ENCODE measurements around the gene OR7D2.

OR7D2 gene

GRCh38 chr19:9155591-9155990 lies 23.2 kb upstream of the OR7D2 start:
- TF ChIP-seq, protein P1, sequence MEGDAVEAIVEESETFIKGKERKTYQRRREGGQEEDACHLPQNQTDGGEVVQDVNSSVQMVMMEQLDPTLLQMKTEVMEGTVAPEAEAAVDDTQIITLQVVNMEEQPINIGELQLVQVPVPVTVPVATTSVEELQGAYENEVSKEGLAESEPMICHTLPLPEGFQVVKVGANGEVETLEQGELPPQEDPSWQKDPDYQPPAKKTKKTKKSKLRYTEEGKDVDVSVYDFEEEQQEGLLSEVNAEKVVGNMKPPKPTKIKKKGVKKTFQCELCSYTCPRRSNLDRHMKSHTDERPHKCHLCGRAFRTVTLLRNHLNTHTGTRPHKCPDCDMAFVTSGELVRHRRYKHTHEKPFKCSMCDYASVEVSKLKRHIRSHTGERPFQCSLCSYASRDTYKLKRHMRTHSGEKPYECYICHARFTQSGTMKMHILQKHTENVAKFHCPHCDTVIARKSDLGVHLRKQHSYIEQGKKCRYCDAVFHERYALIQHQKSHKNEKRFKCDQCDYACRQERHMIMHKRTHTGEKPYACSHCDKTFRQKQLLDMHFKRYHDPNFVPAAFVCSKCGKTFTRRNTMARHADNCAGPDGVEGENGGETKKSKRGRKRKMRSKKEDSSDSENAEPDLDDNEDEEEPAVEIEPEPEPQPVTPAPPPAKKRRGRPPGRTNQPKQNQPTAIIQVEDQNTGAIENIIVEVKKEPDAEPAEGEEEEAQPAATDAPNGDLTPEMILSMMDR (IDR thresholded peaks at IDR 0.05; ENCODE audit: low read depth, low read length, missing control alignments), result no peak
- Histone ChIP-seq H3K27me3 (replicated peaks) (no peaks in the 10 kb centered on the region), H3K4me3 (ENCODE audit: low read depth, low read length) (no peak overlapping the region), H3K27ac (no peak overlapping the region), H3K36me3 (replicated peaks) (peaks cover 37% of the 10 kb centered on the region)
- in situ Hi-C loops (cut with HindIII; ENCODE audit: low pct_ligation_motif_present, low sequenced_read_pairs), result no loop called here
- DNase-seq, result no peak

DNA sequence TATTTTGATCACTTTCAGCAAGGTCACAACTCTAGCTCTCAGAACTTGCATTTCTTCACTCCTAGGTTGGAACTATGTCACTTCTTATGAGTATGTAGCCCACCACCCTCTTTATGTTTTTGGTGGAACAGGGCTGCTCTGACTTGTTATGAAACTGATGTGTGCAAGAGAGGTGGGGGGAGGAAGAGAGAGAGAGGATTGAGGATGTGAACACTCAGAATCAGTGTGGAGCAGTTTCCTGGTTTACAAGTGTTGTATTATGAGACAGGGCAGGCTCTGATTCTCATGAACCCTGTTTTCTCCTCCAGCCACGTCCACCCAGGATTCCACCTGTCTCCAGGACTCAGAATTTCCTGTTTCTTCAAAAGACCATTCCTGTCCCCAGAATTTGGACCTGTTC lies 22.5 kb upstream of the OR7D2 start:
- Histone ChIP-seq H3K36me3 (replicated peaks) (peaks cover 45% of the 10 kb centered on the region), H3K4me3 (ENCODE audit: low read depth, low read length) (no peak overlapping the region), H3K27me3 (replicated peaks) (no peaks in the 10 kb centered on the region), H3K27ac (no peak overlapping the region)
- no peak for DNase-seq
- TF ChIP-seq, protein P1 (IDR thresholded peaks at IDR 0.05; ENCODE audit: low read depth, low read length, missing control alignments), result no peak
- in situ Hi-C loops (cut with HindIII; ENCODE audit: low pct_ligation_motif_present, low sequenced_read_pairs), result no loop called here

DNA sequence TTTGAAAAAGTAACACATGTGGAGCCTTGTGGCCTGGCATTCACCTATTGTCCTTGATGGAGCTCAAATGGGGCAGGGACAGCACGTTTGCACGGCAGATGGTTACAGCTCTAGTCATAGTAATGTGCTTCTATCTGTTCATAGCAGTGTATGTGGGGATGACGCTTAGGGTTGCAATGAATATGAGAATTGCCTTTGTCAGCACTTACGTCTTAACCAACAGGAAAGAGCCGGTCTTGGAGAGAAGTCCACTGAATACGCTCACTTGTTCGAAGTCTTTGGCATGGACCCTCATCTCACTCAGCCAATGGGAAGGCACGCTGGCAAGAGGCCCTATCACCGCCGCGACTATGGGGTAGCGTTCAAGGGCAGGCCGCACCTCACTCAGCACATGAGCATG lies 18.9 kb upstream of the OR7D2 start:
- TF ChIP-seq, protein P1 (IDR thresholded peaks at IDR 0.05; ENCODE audit: low read depth, low read length, missing control alignments), result no peak
- Histone ChIP-seq H3K27me3 (replicated peaks) (no peaks in the 10 kb centered on the region), H3K27ac (no peak overlapping the region), H3K4me3 (ENCODE audit: low read depth, low read length) (no peak overlapping the region), H3K36me3 (replicated peaks) (peaks cover 71% of the 10 kb centered on the region)
- DNase-seq, result no peak
- in situ Hi-C loops (cut with HindIII; ENCODE audit: low pct_ligation_motif_present, low sequenced_read_pairs), result no loop called here

GRCh38 chr19:9161427-9161826 lies 17.4 kb upstream of the OR7D2 start:
- in situ Hi-C loops (cut with HindIII; ENCODE audit: low pct_ligation_motif_present, low sequenced_read_pairs), result no loop called here
- DNase-seq, result no peak
- Histone ChIP-seq H3K27ac (no peak overlapping the region), H3K36me3 (replicated peaks) (peaks cover 71% of the 10 kb centered on the region), H3K27me3 (replicated peaks) (no peaks in the 10 kb centered on the region), H3K4me3 (ENCODE audit: low read depth, low read length) (no peak overlapping the region)
- TF ChIP-seq, protein P1 (IDR thresholded peaks at IDR 0.05; ENCODE audit: low read depth, low read length, missing control alignments), result no peak

GRCh38 chr19:9165261-9165660 lies 13.5 kb upstream of the OR7D2 start:
- Histone ChIP-seq H3K27ac (no peak overlapping the region), H3K36me3 (replicated peaks) (peaks cover 37% of the 10 kb centered on the region), H3K27me3 (replicated peaks) (no peaks in the 10 kb centered on the region), H3K4me3 (ENCODE audit: low read depth, low read length) (no peak overlapping the region)
- TF ChIP-seq, protein P1 (IDR thresholded peaks at IDR 0.05; ENCODE audit: low read depth, low read length, missing control alignments), result no peak
- in situ Hi-C loops (cut with HindIII; ENCODE audit: low pct_ligation_motif_present, low sequenced_read_pairs), result no loop called here
- DNase-seq, result no peak

GRCh38 chr19:9166846-9167245 lies 11.9 kb upstream of the OR7D2 start:
- no peak for DNase-seq
- H3K27ac ChIP-seq, result no peak overlapping the region
- peaks cover 21% of the 10 kb centered on the region for H3K36me3 ChIP-seq (replicated peaks)
- no peaks in the 10 kb centered on the region for H3K27me3 ChIP-seq (replicated peaks)
- TF ChIP-seq, protein P1 (IDR thresholded peaks at IDR 0.05; ENCODE audit: low read depth, low read length, missing control alignments), result no peak
- in situ Hi-C loops (cut with HindIII; ENCODE audit: low pct_ligation_motif_present, low sequenced_read_pairs), result no loop called here
- no peak overlapping the region for H3K4me3 ChIP-seq (ENCODE audit: low read depth, low read length)
